HEK293 (cell line): ENCODE data around the gene PDE8B.
"Not testable (repeated sequence)": the region's sequence is repeated elsewhere in the genome, so short reads cannot be mapped to it uniquely, and the experiment has no call there.

Experiments used
- CTCF ChIA-PET: fragments of 350-600 bp; formaldehyde crosslinking; extraction: SDS; loops from one replicate; lab custom pipeline; 2021; ENCODE audit warnings: antibody characterized with exemption; lab: Yijun Ruan, JAX
- POLR2A ChIA-PET: fragments of 300-600 bp; formaldehyde crosslinking; extraction: SDS; loops from one replicate; lab custom pipeline; 2020; ENCODE audit warnings: antibody characterized with exemption, inconsistent platforms; lab: Yijun Ruan, JAX
- H3K27ac ChIP-seq: fragments of 200-500 bp; sonication (Bioruptor generic); 2 replicates; pipeline ENCODE4 v1.5.1; 2014; ENCODE audit warnings: low read depth, low read length, control low read depth, inconsistent platforms; ENCODE audit errors: extremely low read depth
- H3K36me3 ChIP-seq, 2 experiments: fragments of 200-500 bp in 1 of 2; sonication (Bioruptor generic) in 1 of 2; 1 replicate in 1 of 2; 2 replicates in 1 of 2; pipeline ENCODE4 v1.5.1; 2014 to 2017; ENCODE audit warnings: inconsistent platforms in 2 of 2, low read length in 2 of 2; ENCODE audit not compliant: control insufficient read depth in 2 of 2, insufficient read depth in 1 of 2
- H3K4me1 ChIP-seq: fragments of 200-500 bp; sonication (Bioruptor generic); 2 replicates; pipeline ENCODE4 v1.5.1; 2014; ENCODE audit warnings: mild to moderate bottlenecking, low read length, inconsistent platforms; ENCODE audit not compliant: control insufficient read depth, insufficient read depth
- H3K4me3 ChIP-seq: 2 replicates; pipeline ENCODE4 v1.5.1; 2011; ENCODE audit warnings: low read depth, mild to moderate bottlenecking, control low read depth, low read length, moderate library complexity
- H3K9me3 ChIP-seq: fragments of 200-500 bp; sonication (Bioruptor generic); 2 replicates; pipeline ENCODE4 v1.5.1; 2014; ENCODE audit warnings: low read depth, low read length, inconsistent platforms; ENCODE audit not compliant: control insufficient read depth, insufficient read depth
- EGR2 ChIP-seq: fragments of 450-650 bp; formaldehyde crosslinking; IDR thresholded peaks from 2 replicates; pipeline ENCODE4 v1.5.1; 2016; ENCODE audit warnings: low read depth, missing biosample characterization, missing genetic modification characterization
- KLF16 ChIP-seq: fragments of 450-650 bp; formaldehyde crosslinking; IDR thresholded peaks from 2 replicates; pipeline ENCODE4 v1.5.1; 2017; ENCODE audit warnings: missing biosample characterization, missing genetic modification characterization
- KLF7 ChIP-seq: fragments of 450-650 bp; formaldehyde crosslinking; IDR thresholded peaks from 2 replicates; pipeline ENCODE4 v1.5.1; 2016; ENCODE audit warnings: missing biosample characterization, missing genetic modification characterization, borderline replicate concordance
- OSR2 ChIP-seq: fragments of 450-650 bp; formaldehyde crosslinking; IDR thresholded peaks from 2 replicates; pipeline ENCODE4 v1.5.1; 2016; ENCODE audit warnings: missing biosample characterization, missing genetic modification characterization
- ZNF10 ChIP-seq: fragments of 450-650 bp; formaldehyde crosslinking; IDR thresholded peaks from 2 replicates; pipeline ENCODE4 v1.5.1; 2017; ENCODE audit warnings: missing biosample characterization, missing genetic modification characterization
- ZNF112 ChIP-seq: fragments of 450-650 bp; formaldehyde crosslinking; IDR thresholded peaks from 2 replicates; pipeline ENCODE4 v1.5.0; 2017; ENCODE audit warnings: missing biosample characterization, missing genetic modification characterization
- ZNF202 ChIP-seq: fragments of 450-650 bp; formaldehyde crosslinking; IDR thresholded peaks from 2 replicates; pipeline ENCODE4 v1.5.1; 2016; ENCODE audit warnings: missing biosample characterization, missing genetic modification characterization, borderline replicate concordance
- ZNF514 ChIP-seq: fragments of 450-650 bp; formaldehyde crosslinking; IDR thresholded peaks from 2 replicates; pipeline ENCODE4 v1.5.1; 2016; ENCODE audit warnings: missing biosample characterization, missing genetic modification characterization
- ZNF610 ChIP-seq: fragments of 450-650 bp; formaldehyde crosslinking; IDR thresholded peaks from 2 replicates; pipeline ENCODE4 v1.5.1; 2016; ENCODE audit warnings: missing biosample characterization, missing genetic modification characterization, borderline replicate concordance
- ZNF658 ChIP-seq: fragments of 450-650 bp; formaldehyde crosslinking; IDR thresholded peaks from 2 replicates; pipeline ENCODE4; 2016; ENCODE audit warnings: missing biosample characterization, missing genetic modification characterization
- ZNF830 ChIP-seq: fragments of 450-650 bp; IDR thresholded peaks from 2 replicates; pipeline ENCODE4 v1.5.0; 2018; ENCODE audit warnings: missing biosample characterization, missing genetic modification characterization, low read depth, mild to moderate bottlenecking, moderate library complexity
- TF ChIP-seq, protein P1 (sequence below): fragments of 450-650 bp; formaldehyde crosslinking; IDR thresholded peaks from 2 replicates; pipeline ENCODE4 v1.5.1; 2016; ENCODE audit warnings: missing biosample characterization, missing genetic modification characterization
- TF ChIP-seq, protein P2 (sequence below): fragments of 450-650 bp; formaldehyde crosslinking; IDR thresholded peaks from 2 replicates; pipeline ENCODE4 v1.5.1; 2016; ENCODE audit warnings: missing biosample characterization, missing genetic modification characterization

The PDE8B gene

DNA sequence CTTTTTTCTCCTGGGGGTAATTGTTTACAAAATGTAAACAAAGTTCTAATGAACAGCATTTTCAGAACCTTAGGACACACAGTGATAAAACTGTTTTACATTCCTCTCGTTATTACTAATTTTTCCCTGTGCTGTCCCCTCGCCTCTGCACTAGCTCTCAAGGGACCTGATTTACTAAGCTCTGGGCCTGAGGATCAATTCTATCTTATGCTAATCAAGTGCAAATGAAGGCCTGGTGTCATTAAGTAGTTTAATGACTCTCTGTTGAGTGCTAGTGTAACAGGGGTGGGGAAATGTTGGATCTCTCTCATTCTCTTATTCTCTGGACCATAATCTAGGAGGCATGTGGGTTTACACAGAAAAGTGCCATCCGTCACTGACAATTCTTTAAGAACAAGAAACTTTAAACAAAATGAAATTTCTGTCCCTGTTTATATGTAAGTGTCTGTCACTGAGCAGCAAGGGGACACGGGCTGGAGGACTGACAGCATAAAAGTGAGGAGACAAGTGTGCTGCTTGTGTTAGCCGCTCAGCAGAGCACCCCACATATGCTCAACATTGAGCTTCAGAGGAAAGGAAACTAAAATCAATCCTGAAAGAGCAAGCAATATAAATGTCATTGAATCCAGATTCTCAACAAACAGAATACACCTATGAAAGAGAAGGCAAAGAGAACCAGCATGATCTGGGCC is 166.3 kb downstream of the PDE8B start:
- no peak for TF ChIP-seq ZNF830 (tag by site-specific recombination)
- Histone ChIP-seq H3K9me3 (no peaks in the 10 kb centered on the region), H3K27ac (no peak overlapping the region), H3K4me1 (no peaks in the 10 kb centered on the region), H3K4me3 (no peak overlapping the region), H3K36me3 (no peaks in the 10 kb centered on the region)
- POLR2A ChIA-PET: no interaction called here
- CTCF ChIA-PET: no interaction called here

DNA sequence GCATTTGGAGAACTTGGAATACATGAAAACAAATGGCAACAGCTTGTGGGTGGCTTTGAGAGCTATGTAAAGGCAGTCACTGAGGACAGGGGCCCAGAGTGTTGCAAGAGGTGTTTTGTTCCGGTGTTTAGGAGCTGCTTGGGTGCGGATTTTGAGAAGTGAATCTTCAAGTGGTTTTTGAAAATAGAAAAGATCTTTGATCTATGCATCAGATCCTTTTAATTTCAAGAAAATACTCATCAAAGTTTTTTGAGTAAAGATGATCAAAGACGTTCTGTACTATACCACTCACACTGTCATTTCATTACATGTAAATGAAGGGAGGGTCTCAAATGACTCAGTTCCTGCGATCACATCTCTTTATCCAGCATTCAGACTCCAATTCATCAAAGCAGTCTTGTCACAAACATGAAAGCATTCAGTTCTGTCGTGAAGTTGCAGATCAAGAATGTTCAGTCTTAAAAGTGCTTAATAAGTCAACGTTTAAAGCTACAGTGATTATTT is 169.1 kb downstream of the PDE8B start:
- POLR2A ChIA-PET: no interaction called here
- H3K36me3 ChIP-seq: no peaks in the 10 kb centered on the region
- TF ChIP-seq ZNF10 (tag by site-specific recombination): no peak
- no peak for TF ChIP-seq ZNF610 (tag by site-specific recombination)
- TF ChIP-seq KLF7 (tag by site-specific recombination): no peak
- TF ChIP-seq, protein P1, sequence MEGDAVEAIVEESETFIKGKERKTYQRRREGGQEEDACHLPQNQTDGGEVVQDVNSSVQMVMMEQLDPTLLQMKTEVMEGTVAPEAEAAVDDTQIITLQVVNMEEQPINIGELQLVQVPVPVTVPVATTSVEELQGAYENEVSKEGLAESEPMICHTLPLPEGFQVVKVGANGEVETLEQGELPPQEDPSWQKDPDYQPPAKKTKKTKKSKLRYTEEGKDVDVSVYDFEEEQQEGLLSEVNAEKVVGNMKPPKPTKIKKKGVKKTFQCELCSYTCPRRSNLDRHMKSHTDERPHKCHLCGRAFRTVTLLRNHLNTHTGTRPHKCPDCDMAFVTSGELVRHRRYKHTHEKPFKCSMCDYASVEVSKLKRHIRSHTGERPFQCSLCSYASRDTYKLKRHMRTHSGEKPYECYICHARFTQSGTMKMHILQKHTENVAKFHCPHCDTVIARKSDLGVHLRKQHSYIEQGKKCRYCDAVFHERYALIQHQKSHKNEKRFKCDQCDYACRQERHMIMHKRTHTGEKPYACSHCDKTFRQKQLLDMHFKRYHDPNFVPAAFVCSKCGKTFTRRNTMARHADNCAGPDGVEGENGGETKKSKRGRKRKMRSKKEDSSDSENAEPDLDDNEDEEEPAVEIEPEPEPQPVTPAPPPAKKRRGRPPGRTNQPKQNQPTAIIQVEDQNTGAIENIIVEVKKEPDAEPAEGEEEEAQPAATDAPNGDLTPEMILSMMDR: no peak
- TF ChIP-seq OSR2 (tag by site-specific recombination): no peak
- TF ChIP-seq, protein P2, sequence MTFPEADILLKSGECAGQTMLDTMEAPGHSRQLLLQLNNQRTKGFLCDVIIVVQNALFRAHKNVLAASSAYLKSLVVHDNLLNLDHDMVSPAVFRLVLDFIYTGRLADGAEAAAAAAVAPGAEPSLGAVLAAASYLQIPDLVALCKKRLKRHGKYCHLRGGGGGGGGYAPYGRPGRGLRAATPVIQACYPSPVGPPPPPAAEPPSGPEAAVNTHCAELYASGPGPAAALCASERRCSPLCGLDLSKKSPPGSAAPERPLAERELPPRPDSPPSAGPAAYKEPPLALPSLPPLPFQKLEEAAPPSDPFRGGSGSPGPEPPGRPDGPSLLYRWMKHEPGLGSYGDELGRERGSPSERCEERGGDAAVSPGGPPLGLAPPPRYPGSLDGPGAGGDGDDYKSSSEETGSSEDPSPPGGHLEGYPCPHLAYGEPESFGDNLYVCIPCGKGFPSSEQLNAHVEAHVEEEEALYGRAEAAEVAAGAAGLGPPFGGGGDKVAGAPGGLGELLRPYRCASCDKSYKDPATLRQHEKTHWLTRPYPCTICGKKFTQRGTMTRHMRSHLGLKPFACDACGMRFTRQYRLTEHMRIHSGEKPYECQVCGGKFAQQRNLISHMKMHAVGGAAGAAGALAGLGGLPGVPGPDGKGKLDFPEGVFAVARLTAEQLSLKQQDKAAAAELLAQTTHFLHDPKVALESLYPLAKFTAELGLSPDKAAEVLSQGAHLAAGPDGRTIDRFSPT (tag by site-specific recombination): no peak
- no peak for TF ChIP-seq ZNF202 (tag by site-specific recombination)
- no peak for TF ChIP-seq KLF16 (tag by site-specific recombination)
- TF ChIP-seq ZNF112: no peak
- no peak for TF ChIP-seq ZNF658 (tag by site-specific recombination)
- no peak for TF ChIP-seq EGR2 (tag by site-specific recombination)
- TF ChIP-seq ZNF830 (tag by site-specific recombination): no peak
- TF ChIP-seq, all 188 proteins: peak for 0
- CTCF ChIA-PET: interaction anchor here (0.5 to 0.7 kb wide), 2 partner anchors 116 to 251 kb away, joined by 4 read pairs; no protein-coding TSS in a partner anchor
- H3K9me3 ChIP-seq: no peaks in the 10 kb centered on the region
- no peak overlapping the region for H3K4me3 ChIP-seq
- H3K27ac ChIP-seq: no peak overlapping the region
- H3K4me1 ChIP-seq: no peaks in the 10 kb centered on the region

DNA sequence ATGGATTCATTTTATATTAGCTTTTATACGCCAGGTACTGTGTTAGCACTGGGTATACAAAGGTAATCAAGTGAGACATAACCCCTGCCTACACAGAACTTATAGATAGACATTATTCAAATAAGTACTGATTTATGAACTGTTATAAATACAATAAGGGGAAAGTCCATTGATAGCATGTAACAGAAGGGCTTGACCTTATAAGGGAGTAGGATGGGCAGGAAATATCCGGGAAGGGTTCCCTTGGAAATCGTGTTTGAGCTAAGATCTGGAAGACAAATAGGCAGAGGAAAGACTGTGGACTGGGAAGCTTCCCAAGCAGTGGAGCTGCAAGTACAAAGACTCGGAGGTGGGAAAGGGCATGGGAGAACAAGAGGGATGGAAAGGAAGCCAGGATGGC is 170.2 kb downstream of the PDE8B start:
- Histone ChIP-seq H3K4me1 (no peaks in the 10 kb centered on the region), H3K27ac (no peak overlapping the region), H3K9me3 (no peaks in the 10 kb centered on the region), H3K4me3 (no peak overlapping the region), H3K36me3 (no peaks in the 10 kb centered on the region)
- CTCF ChIA-PET: no interaction called here
- POLR2A ChIA-PET: no interaction called here
- no peak for TF ChIP-seq ZNF514

- H3K4me3 ChIP-seq: not testable (repeated sequence)
Observed at GRCh38 chr5:77383336-77383735, 172.9 kb downstream of the PDE8B start.

GRCh38 chr5:77386340-77386739 is 175.9 kb downstream of the PDE8B start:
- CTCF ChIA-PET, H3K9me3 ChIP-seq, H3K36me3 ChIP-seq, H3K4me3 ChIP-seq, H3K4me1 ChIP-seq, POLR2A ChIA-PET, H3K27ac ChIP-seq: not testable (repeated sequence)

More at GRCh38 chr5:77383336-77383735, 172.9 kb downstream of the PDE8B start:
- H3K36me3 ChIP-seq, H3K9me3 ChIP-seq, CTCF ChIA-PET, POLR2A ChIA-PET, H3K4me1 ChIP-seq, H3K27ac ChIP-seq: not testable (repeated sequence)
